HG02943 (cell line): Measurements from ENCODE around the gene NINJ2.
A peak's percentile ranks its signal among the peaks of the same experiment; 100 is the strongest.
"Not testable (repeated sequence)": the region's sequence is repeated elsewhere in the genome, so short reads cannot be mapped to it uniquely, and the experiment has no call there.

Source experiments
- ATAC-seq: cut with Tn5 transposase; IDR thresholded peaks from one replicate; pipeline ENCODE4 v1.9.1; 2021; ENCODE audit warnings: mild to moderate bottlenecking, low read depth, moderate library complexity; ENCODE audit not compliant: unreplicated experiment

The NINJ2 gene

DNA sequence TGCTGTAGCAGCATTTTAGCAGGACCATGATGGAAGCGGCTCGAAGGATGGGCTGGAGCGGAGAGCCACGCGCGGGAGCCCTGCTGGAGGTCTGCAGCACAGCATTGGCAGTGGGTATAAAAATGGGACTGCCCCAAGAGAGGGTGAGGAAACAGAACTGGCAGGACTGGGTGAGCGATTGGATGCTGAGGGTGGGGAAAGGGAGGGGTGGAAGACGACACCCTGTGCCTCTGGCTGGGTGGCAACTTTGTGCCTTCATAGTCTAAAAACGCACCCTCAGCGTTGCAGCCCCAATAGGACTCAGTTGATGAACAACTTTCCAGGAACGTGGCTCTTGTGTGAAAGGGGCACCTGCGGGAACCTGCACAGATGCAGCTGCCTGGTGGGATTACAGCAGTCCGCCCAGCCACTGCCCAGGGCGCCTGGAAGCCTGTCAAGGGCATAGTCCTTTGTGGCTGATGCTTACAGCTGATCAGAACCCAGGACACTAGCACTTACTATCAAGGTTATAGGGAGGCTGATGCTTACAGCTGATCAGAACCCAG, 73.0 kb downstream of the NINJ2 start:
- no peak for ATAC-seq

DNA sequence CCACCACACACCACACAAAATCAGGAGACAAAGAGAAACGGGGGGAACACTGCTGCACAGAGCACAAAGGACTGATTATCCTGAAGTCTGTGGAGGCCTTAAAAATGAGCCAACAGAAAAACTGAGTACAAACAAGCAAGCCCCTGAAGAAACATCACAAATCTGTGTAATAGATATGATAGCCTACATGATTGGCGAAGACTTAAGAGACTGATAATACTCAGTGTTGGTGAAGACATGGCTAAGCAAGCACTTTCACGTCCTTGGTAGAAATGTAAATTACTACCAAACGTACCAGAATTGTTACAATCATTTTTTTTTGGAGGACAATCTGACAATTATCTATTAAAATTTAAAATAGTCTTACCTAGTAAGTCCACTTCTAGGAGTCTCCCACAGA, 74.6 kb downstream of the NINJ2 start:
- no peak for ATAC-seq

DNA sequence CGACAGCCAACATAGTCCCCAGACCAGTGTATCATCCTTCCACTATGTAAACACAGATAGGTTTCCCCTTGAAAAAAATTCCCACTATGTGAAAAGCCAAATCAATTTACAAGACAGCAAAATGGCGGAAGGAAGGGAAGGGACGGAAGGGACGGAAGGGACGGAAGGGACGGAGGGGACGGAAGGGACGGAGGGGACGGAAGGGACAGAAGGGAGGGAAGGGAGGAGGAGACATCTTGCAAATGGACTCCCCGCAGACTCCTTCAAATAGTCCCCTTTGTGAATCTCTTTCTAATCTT, 75.3 kb downstream of the NINJ2 start:
- ATAC-seq: no peak

DNA sequence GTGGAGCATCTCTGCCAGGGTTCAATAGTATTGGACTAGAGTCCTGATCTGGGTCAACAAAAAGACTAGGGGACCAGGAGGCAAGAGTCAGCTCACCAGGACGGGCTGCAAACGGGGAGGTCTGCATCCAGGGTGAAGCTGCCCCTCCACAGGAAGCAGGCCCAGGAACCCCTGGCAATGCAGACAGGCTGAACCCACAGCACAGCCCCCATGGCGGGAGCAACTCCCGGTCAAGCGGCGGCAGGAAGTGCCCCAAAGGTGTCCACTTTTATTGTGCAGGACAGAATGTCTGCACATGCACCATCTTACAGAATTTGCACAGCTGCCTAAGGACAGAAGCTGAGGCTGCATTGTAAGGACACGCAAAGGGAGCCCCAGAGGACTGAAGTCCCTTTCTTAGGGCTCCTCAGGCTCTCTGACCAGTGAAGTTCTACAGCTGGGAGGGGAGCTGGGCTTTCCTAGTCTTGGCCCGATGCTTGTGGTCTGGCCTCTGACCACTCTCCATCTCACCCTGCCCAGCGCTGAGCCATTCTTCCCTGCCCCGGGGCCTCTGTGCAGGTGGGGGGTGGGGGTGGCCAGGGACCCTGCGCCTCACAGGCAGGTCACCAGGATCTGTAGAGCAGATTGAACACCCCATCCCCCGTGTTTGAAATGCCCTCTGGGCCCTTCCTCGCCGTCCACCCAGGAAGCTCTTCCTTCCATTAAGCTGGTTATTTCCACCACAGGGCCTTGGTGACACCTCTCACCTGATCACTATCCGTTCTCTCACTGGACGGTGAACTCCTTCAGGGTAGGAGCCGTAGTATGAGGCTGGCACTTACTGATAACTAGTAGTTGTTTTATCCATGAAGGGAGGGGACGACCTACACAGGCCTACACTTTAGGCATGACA, 75.9 kb downstream of the NINJ2 start:
- ATAC-seq: no peak

DNA sequence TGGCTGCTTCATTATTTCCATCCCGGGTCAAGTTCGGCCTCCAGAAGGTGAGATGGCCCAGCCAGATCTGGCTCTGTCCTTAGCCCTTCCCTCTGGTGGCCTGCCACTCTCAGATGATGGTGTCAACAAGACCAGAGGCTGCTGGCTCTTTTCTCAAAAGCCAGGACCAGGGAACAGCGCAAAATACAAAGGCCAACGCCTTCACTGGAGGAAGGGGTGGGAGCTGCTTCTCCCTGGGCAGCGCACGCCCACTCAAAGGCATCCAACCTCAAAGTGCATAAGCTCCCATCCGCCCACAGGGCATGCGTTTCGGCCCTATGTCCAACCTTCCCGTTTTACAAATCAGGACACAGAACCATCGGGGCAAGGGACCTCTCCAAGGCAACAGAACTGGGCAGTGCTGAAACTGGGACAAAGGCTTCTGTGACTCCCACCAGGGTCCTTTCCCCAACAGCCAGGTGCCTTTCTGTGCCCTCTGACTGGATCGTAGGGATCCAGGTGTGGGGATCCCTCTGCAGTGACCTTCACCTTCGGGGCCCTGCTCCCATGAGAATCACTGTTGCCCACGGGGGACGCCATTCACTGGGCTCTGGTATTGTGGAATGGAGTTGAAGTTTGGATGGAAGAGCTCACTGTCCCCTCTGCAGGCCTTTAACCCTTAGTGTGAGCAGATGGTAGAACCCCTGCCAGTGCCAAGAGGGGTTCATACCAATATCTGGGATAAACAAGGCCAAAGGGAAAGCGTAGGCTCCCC, 76.8 kb downstream of the NINJ2 start:
- ATAC-seq: no peak

DNA sequence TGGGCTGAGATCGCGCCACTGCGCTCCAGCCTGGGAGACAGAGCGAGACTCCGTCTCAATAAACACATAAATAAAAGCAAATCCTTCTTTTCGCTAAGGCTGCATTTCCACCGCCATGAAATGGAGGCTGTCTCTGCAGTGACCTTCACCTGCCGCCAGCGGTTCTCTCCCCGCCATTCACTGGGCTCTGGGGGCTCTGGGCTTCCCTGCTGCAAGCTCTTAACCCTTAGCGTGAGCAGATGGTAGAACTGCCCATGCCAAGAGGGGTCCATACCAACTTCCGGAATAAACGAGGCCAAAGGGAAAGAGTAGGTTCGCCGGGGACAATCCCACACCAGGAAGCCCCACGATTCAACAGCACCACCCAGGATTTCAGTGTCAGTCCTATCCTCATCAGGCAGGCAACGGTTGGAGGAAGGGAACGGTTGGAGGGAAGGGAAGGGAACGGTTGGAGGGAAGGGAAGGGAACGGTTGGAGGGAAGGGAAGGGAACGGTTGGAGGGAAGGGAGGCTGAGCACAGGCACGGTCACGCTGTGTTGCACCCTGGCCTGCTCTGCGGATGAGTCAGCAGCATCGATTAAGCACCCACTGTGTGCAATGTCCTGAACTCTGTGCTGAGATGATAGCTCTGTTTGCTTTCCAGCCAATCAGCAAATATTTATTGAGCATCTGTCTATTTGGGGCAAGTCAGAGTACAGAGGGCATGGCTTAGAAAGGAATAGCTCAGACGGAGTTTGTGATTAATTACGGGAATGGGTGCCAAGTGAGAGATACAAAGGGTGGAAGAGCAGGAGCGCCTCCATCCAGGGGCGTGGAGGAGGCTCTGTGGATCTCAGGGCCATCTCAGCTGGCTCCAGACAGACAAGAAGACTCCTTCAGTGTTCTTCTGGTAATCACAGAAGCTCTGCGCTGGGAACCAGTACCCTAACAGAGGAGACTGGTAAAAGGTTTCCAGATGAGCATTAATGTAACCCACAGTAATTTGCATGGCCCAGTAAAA, 77.9 kb downstream of the NINJ2 start:
- ATAC-seq: no peak

DNA sequence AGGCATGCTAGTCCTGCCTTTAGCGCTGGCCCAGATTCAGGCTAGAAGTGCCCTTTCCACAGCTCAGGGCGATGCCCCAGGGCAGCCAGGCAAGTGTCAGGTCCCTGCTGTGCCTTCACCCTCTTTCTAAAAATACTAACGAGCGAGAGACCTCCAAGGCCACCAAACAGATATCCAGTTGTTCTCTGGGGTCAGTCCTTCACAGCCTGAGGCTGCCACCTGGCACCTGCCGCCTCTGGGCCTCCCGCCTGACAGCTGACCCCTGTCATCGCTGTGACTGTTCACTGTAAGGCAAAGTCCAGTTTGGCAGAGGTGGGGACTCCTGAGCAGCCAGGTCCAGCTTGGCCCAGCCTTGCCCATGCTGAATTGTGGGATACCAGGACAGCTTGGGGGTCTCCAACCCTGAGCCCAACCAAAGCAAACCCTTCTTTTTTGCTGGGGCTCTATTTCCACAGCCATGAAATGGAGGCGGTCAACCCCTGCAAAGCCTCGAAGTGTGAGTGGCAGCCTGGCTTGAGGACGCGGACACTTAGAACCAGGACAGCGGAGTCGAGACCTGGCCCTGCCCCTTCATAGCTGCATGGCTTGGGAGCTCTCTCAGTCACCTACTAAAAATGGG, 79.9 kb downstream of the NINJ2 start:
- no peak for ATAC-seq

DNA sequence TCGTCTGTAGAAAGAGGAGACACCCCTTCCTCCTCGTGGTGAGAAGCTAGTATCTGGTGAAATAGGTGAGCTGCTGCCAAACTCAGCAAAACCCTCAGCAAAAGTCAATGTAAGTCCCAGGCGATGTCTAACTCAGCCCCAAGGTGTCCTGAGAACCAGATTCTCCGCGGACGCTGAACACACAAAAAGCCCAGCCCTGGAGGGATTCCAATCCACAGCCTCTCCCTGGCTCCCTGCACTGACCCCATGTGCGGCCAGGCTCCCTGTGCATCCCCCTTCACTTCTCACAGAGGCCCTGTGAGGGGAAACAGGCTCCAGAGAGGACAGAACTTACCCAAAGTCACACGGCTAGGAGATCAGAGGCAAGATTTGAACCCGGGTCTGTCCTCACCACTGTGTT, 81.5 kb downstream of the NINJ2 start:
- ATAC-seq: no peak

DNA sequence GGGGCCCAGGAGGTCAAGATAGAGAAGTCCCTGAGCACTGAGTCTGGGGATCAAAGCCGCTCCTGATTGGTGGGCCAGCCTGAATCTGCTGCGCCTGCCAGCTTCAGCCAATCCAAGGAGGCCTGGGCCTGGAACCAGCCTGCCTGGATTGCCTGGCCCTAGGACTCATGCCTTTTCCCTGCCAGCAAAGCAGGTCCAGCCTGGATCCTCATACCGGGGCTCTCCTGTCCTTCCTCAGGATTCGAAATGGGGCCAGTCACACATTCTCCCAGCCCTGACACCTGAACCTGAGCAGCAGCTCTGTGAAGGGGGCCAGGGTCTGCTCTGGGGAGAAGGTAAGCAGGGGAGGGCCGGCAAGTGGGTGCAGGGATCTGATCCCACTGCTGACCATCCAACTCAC, 81.9 kb downstream of the NINJ2 start:
- no peak for ATAC-seq

DNA sequence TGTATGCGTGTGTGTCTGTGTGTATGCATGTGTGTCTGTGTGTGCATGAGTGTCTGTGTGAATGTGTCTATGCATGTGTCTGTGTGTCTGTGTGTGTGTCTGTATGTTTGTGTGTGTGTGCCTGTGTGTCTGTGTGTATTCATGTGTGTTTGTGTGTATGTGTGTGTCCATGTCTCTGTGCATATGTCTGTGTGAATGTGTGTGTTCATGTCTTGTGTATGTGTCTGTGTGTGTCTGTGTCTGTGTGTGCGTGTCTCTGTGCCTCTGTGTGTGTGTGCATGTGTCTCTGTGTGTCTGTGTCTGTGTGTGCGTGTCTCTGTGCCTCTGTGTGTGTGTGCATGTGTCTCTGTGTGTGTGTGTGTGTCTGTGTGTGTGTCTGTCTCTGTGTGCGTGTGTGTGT, 82.4 kb downstream of the NINJ2 start:
- ATAC-seq: no peak

DNA sequence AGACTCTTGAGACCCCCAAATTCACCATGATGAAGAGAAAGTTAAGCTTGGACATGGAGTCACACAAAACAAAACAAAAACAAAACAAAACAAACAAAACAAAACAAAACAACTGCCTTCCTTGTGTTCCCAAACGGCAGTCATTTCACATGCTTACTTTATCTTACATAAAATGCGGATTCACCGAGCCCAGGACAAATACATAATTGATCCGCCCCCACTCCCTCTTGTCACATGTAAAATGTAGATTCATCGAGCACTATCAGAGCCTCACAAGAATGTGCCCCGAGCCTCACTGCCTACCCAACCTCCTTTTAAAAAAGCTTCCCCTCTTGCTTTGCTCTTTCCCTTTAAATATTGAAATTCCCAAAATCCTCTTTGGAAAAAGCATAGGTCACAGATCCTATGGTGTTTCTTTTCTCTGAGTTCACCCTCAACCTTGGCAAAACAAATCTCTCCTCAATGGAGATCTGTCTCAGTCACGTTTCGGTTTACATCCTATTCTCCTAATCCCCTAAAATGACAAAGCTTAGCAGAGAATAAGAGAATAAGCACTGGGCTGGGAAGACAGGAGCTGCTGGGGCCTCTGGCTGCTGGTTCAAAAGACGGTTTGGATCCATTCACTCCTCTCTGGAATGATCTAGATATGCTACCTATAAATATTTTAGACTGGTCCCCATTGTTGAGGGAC, 83.7 kb downstream of the NINJ2 start:
- no peak for ATAC-seq

DNA sequence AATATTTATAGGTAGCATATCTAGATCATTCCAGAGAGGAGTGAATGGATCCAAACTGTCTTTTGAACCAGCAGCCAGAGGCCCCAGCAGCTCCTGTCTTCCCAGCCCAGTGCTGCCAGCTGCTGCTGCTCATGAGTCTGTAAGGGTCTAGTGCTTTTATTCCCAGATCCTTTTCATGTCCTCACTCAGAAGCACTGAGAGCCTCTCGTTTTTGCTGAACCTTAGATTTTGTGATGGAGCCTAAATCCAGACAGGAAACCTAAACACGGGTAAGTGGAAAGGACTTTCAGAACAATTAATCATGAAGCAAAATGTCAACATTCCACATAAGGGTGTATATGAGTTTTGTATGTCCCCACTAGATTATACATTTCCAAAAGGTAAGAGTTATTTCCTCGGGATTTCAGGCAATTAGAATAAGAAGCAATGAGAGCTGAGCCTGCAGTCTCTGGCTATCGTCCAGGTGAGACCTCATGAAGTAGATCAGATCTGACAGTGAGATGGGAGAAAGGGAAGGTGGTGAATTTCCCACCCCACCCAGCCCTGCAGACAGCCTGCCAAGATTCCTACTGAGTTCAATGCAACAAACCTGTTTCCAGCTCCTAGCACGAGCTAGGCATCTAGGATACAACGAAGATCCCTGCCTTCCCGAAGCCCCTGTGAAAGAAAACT, 84.4 kb downstream of the NINJ2 start:
- ATAC-seq: no peak

DNA sequence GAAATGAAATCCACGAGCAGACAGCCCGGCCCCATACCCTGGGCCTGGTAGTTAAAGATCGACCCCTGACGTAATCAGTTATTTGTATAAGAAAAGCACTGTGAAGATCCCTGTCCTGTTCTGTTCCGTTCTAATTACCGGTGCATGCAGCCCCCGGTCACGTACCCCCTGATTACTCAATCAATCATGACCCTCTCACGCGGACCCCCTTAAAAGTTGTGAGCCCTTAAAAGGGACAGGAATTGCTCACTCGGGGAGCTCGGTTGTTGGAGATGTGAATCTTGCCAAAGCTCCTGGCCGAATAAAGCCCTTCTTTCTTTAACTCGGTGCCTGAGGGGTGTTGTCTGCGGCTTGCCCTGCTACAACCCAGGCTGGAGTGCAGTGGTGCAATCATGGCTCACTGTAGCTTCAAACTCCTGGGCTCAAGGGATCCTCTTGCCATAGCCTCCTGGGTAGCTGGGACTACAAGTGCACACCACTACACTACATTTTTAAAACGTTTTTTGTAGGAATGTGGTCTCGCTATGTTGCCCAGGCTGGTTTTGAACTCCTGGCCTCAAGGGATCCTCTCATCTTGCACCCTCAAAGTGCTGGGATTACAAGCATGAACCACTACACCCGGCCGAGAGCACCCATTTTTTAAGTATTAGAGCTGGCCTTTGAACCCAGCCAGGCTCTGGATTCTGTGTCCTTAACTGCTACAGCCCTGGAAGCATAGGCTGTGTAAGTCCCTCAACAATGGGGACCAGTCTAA, 85.1 kb downstream of the NINJ2 start:
- ATAC-seq: not testable (repeated sequence)

DNA sequence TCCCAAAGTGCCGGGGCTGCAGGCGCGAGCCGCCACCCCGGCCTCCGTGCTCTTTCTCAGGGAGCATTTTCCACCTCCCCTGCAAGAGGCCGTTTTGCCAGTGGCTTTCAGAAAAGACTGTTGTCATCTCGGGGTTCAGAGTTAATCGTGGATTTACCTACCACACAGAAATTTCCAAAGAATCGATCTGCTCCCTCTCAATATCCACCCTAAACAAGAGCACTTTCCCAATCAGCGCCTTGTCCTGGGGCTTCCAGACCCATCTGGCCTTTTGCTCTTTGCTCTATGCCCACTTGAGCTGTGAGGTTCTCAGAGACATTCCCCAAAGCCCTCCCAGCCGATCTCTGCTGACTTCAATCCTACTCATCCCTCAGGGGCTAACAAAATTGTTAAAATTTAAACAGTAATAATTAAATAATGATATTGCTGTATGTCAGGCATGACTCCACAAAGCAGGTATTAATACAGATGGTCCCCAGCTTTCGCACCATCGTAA, 86.6 kb downstream of the NINJ2 start:
- ATAC-seq: no peak

DNA sequence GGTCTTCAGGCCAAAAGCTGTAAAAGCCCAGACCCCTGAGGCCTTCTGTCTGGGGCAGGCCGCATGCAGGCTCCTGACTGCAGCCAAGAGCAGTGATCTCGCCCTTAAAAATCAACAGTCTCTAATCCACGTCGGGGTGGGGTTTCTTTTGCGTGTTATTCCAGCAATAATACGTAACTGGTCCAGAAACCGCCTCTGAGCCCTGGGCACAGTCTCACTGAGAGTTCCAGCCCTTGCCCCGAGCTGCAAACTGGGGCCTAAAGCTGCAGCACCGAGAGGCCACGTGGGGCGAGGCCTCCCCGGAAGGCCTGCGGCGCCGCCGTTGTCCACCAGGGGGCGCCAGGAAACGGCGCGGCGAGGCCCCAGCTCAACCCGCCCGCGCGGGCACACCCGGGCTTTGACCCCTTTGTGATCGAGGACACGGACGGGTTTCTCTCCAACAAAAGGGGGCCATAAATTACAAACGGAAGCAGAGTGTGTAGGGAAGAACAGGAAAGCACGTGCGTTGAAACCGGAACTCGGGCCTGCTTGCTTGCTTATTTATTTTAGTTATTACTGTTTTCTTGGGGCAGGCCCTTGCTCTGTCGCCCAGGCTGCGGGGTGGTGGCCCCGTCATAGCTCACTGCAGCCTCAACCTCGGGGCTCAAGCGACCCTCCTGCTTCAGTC, 87.2 kb downstream of the NINJ2 start:
- peak; percentile 81 for ATAC-seq

DNA sequence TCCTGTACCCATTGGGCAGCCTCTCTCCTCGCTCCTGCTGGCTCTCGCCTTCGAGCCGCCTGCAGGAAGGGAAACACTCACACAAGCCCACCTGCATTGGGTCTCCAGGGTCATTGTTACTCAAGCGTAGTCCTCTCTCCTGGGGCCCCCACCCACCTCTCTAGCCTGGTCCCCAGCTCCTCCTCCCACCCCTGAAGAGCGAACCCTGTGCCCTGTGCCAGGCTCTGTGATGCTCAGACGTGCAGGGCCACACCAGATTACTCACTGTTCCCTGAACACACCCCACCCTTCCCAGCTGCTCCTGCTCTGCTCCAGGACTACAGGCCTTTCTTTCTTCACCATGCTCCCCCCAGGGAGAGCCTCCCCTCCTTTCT, 88.1 kb downstream of the NINJ2 start:
- no peak for ATAC-seq

DNA sequence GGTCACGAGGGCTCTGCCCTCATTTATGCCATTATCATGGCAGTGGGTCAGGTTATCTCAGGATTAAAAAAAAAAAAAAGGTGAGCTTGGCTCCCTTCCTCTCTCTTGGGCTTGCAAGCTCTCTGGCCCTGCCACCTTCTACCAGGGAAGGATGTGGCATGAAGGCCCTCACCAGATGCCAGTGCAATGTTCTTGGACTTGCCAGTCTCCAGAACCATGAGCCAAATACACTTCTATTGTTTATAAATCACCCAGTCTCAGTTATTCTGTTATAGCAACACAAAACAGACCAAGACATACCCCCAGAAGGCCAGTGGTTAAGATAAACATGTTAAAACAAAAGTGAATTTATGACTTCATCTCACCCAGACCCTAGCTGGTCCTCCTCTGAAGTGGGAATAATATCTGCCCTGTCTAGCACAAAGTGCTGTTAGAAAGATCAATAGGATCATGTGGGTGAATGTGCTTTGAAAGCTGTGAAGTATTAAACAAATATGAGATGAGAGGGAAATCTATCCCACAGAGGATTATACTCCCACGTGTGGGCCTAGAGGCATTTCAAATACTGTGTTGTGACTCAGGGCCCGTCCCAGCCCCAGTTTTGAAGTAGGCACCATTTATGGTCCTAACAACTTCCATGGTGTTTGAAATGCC, 88.6 kb downstream of the NINJ2 start:
- ATAC-seq: no peak
